ENCODE measurements around the gene ATP2A3. TPM values are rescaled to one million over a fixed set of nuclear protein-coding genes. Genes with fewer than 3 reads are reported as not detected.

The ATP2A3 gene
- total RNA-seq, 1 donor from 2014 or later, result 1.6 TPM

DNA sequence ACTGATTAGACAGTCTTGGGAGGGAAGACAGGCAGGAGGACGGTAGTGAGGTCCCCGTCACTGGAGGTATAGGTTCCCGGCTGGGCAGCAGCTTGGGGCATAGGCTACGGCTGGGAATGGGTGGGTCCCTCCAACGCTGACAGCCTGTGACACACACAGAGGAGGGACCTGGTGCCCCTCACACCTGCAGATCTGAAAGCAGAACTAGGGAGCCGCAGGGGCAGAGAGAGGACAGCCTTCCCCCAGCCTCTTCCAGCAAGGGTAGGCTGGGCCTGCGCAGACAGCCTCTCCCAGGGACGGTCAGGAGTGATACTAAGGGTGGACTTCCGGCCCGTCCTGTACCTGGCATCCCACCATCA lies 49.9 kb downstream of the ATP2A3 start:
- Mint-ChIP-seq H3K4me1 (peaks cover 8% of the 10 kb centered on the region), H3K9me3 (no peaks in the 10 kb centered on the region), H3K27ac (ENCODE audit: unreplicated experiment) (no peak overlapping the region), H3K36me3 (ENCODE audit: low read depth) (no peaks in the 10 kb centered on the region), H3K27me3 (ENCODE audit: low read depth) (no peaks in the 10 kb centered on the region), H3K4me3 (no peak overlapping the region)
- TF ChIP-seq, protein P1, sequence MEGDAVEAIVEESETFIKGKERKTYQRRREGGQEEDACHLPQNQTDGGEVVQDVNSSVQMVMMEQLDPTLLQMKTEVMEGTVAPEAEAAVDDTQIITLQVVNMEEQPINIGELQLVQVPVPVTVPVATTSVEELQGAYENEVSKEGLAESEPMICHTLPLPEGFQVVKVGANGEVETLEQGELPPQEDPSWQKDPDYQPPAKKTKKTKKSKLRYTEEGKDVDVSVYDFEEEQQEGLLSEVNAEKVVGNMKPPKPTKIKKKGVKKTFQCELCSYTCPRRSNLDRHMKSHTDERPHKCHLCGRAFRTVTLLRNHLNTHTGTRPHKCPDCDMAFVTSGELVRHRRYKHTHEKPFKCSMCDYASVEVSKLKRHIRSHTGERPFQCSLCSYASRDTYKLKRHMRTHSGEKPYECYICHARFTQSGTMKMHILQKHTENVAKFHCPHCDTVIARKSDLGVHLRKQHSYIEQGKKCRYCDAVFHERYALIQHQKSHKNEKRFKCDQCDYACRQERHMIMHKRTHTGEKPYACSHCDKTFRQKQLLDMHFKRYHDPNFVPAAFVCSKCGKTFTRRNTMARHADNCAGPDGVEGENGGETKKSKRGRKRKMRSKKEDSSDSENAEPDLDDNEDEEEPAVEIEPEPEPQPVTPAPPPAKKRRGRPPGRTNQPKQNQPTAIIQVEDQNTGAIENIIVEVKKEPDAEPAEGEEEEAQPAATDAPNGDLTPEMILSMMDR (conservative IDR thresholded peaks at IDR 0.05), result no peak
- DNase-seq (ENCODE audit: low read depth, low spot score), result no peak

DNA sequence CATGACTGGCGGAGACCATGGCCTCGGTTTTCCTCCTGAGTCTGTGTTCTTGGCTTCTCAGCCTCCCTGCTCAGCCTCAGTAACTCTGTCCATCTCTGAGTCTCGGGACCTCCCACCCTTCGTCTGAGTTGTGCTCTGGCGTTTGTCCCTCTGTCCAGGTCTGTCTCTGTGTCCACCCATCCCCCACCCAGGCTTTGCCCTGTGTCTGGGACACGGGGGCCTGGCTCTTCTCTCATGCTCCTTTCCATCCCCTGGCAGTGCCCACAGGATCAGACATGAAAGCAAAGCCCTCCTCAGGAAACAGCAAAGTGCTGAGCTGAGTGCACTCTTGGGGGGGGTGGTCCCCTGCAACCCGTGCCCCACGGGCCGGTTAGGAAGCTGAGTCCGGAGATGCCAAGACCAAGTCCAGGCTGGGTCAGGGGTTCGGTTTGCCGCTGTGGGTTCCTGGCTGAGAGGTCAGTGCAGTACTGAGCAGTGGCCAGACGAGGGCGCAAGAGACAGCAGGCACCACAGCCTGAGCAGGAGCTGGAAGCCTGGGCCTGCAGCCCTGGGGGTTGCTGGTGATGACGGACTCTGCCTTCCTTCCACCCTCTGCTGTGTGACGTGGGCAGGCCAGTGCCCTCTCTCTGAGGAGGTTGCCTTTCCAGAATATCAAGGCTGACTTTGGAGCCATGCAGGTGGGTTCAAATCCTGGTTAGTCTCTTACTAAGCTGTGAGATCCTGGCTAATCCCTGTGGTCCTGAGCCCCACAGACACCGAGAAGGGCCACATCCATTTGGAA lies 50.5 kb downstream of the ATP2A3 start:
- H3K9me3 Mint-ChIP-seq, result no peaks in the 10 kb centered on the region
- no peaks in the 10 kb centered on the region for H3K27me3 Mint-ChIP-seq (ENCODE audit: low read depth)
- no peaks in the 10 kb centered on the region for H3K36me3 Mint-ChIP-seq (ENCODE audit: low read depth)
- H3K4me1 Mint-ChIP-seq, result peaks cover 8% of the 10 kb centered on the region
- H3K4me3 Mint-ChIP-seq, result no peak overlapping the region
- H3K27ac Mint-ChIP-seq (ENCODE audit: unreplicated experiment), result no peak overlapping the region
- TF ChIP-seq, protein P1 (conservative IDR thresholded peaks at IDR 0.05), result peak; percentile 95
- DNase-seq (ENCODE audit: low read depth, low spot score), result peak; percentile 90

DNA sequence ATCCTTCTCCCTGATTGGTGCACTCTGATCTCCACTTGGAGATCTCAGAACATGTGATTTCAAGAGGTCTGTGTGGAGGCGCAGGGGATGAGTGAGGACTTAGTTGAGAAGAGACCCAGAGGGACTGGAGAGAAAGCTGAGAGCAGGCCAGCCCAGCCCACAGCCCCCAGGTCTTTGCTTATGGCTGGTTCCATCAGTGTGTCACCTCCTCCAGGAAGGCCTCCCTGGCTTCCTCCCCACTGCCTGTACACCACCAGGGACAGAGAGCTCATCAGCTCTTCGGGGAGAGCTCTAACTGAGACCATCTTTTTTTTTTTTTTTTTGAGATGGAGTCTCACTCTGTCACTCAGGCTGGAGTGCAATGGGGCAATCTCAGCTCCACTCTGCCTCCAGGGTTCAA lies 51.4 kb downstream of the ATP2A3 start:
- Mint-ChIP-seq H3K4me1 (peaks cover 8% of the 10 kb centered on the region), H3K9me3 (no peaks in the 10 kb centered on the region), H3K27ac (ENCODE audit: unreplicated experiment) (no peak overlapping the region), H3K36me3 (ENCODE audit: low read depth) (no peaks in the 10 kb centered on the region), H3K27me3 (ENCODE audit: low read depth) (no peaks in the 10 kb centered on the region), H3K4me3 (no peak overlapping the region)
- no peak for DNase-seq (ENCODE audit: low read depth, low spot score)
- TF ChIP-seq, protein P1 (conservative IDR thresholded peaks at IDR 0.05), result no peak

DNA sequence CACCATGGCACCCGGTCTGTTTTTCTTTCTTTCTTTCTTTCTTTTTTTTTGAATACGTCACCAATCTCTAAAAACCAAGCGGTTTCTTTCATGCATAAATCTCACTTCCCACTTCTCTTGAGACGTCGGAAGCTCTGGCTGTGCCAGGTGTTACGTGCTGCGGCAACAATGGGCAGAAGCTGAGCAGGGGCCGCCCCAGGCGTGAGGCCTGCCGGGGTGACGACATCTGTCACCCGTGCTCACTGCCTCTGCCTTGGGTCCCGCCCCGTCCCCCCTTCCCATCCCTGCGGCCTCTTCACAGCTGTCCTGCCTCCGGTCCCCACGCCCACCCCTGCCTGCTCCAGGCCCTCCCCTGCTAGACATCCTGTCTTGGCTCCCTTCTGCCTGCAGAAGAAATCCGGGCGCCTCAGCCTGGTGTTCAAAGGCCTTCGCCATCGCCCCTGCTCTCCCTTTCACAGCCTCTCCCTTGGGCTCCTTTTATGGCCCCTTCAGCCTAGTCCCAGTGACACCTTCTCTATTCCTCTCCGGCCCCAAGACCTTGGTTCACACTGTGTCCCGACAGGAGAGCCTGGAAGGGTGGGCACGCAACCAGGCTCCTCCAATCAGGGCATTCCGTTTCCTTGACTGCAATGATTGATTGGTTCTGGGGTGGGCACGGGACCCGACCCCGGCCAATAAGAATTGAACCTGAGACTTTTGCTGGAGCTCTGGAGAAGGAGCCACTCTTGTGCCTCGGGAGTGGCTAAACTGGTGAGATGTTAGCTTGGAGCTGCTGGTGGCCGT lies 52.8 kb downstream of the ATP2A3 start:
- Mint-ChIP-seq H3K9me3 (no peaks in the 10 kb centered on the region), H3K36me3 (ENCODE audit: low read depth) (no peaks in the 10 kb centered on the region), H3K4me3 (no peak overlapping the region), H3K27ac (ENCODE audit: unreplicated experiment) (peak overlapping the region; percentile 97), H3K4me1 (peaks cover 8% of the 10 kb centered on the region), H3K27me3 (ENCODE audit: low read depth) (no peaks in the 10 kb centered on the region)
- TF ChIP-seq, protein P1 (conservative IDR thresholded peaks at IDR 0.05), result no peak
- no peak for DNase-seq (ENCODE audit: low read depth, low spot score)

DNA sequence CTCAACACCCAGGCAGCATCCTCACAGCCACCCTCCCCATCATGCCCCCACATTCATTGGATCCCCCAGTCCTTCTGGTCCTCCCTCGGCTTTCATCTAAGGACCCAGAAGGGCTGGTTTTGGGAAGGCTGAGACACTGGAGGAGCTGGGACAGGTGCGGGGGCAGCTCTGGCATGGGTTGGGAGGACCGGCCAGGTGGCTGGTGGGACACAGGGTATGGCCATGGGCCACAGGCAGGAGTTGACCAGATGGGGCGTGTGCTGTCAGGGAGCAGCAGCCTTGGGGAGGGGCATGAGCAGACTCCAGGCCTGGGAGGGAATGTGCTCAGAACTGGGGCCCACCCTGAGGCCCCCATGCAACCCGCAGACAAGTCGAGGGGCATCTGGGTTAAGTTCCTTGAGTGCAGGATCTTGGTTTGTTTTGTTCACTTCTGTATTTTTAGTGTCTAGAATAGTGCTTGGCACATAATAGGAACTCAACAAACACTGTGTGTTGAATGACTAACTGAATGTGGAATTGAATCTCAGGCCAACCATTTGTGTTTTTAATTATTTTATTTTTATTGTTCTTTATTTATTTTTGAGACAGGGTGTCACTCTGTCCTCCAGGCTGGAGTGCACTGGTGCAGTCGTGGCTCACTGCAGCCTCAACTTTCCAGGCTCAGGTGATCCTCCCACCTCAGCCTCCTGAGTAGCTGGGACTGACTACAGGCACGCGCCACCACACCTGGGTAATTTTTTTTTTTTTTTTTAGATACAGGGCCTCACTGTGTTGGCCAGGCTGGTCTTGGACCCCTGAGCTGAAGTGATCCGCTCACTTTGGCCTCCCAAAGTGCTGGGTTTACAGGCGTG lies 53.6 kb downstream of the ATP2A3 start:
- H3K4me3 Mint-ChIP-seq, result no peak overlapping the region
- TF ChIP-seq, protein P1 (conservative IDR thresholded peaks at IDR 0.05), result no peak
- H3K36me3 Mint-ChIP-seq (ENCODE audit: low read depth), result no peaks in the 10 kb centered on the region
- no peak overlapping the region for H3K27ac Mint-ChIP-seq (ENCODE audit: unreplicated experiment)
- H3K9me3 Mint-ChIP-seq, result no peaks in the 10 kb centered on the region
- peaks cover 8% of the 10 kb centered on the region for H3K4me1 Mint-ChIP-seq
- no peaks in the 10 kb centered on the region for H3K27me3 Mint-ChIP-seq (ENCODE audit: low read depth)
- no peak for DNase-seq (ENCODE audit: low read depth, low spot score)

Measured in neural crest cell (in vitro differentiated cells).